Measurements from ENCODE around the gene FAM174C.

The FAM174C gene

DNA sequence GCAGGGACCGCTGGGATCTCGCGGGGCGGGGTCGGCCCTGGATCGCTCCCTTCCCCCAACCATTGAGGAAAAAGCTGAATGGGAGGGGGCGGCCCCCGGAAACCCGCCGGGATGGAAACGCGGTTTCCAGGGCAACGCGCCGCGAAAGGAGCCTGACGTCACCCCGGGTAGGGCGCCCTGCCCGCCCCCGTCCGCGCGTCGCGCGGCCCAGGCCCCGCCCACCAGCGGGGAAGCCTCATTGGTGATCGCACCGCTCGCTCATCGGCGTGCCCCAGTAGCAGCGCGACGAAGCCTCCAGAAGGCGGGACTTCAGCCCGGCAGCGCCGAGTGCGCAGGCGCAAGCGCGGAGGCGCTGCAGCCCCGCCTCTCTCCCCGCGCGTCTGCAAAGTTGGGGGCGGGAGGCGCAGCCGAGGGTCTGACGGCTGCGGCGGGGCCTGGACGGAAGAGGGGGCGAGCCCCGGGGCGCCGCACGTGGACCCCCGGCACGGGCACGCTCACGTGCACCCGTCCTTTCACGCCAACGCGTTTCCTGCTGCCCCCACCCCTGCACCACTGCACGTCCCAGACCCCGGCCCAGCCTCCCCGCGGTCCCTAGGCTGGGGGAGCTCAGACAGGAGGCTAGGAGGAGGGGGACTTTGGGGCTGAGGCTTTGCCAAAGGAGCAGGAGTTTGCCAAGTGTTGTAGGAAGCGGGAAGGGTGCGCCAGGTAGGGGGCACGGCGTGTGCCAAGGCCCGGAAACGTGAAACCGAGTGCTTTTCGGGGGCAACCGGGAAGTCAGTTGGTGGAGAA, 14.4 kb upstream of the FAM174C start (continued):
- TF ChIP-seq, protein P1, sequence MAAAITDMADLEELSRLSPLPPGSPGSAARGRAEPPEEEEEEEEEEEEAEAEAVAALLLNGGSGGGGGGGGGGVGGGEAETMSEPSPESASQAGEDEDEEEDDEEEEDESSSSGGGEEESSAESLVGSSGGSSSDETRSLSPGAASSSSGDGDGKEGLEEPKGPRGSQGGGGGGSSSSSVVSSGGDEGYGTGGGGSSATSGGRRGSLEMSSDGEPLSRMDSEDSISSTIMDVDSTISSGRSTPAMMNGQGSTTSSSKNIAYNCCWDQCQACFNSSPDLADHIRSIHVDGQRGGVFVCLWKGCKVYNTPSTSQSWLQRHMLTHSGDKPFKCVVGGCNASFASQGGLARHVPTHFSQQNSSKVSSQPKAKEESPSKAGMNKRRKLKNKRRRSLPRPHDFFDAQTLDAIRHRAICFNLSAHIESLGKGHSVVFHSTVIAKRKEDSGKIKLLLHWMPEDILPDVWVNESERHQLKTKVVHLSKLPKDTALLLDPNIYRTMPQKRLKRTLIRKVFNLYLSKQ (tag by site-specific recombination; IDR thresholded peaks at IDR 0.05; ENCODE audit: borderline replicate concordance), result no peak
- no peak for TF ChIP-seq ZSCAN30 (tag by site-specific recombination; IDR thresholded peaks at IDR 0.05)
- TF ChIP-seq, protein P2, sequence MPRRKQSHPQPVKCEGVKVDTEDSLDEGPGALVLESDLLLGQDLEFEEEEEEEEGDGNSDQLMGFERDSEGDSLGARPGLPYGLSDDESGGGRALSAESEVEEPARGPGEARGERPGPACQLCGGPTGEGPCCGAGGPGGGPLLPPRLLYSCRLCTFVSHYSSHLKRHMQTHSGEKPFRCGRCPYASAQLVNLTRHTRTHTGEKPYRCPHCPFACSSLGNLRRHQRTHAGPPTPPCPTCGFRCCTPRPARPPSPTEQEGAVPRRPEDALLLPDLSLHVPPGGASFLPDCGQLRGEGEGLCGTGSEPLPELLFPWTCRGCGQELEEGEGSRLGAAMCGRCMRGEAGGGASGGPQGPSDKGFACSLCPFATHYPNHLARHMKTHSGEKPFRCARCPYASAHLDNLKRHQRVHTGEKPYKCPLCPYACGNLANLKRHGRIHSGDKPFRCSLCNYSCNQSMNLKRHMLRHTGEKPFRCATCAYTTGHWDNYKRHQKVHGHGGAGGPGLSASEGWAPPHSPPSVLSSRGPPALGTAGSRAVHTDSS (tag by site-specific recombination; IDR thresholded peaks at IDR 0.05), result no peak
- TF ChIP-seq PRDM1 (tag by site-specific recombination; IDR thresholded peaks at IDR 0.05), result no peak
- TF ChIP-seq EGR2 (tag by site-specific recombination; IDR thresholded peaks at IDR 0.05; ENCODE audit: low read depth), result peak; percentile 82
- no peak for TF ChIP-seq ZNF16 (tag by site-specific recombination; IDR thresholded peaks at IDR 0.05; ENCODE audit: low read depth)
- peak; percentile 85 for TF ChIP-seq ZNF561 (tag by site-specific recombination; IDR thresholded peaks at IDR 0.05; ENCODE audit: borderline replicate concordance)

DNA sequence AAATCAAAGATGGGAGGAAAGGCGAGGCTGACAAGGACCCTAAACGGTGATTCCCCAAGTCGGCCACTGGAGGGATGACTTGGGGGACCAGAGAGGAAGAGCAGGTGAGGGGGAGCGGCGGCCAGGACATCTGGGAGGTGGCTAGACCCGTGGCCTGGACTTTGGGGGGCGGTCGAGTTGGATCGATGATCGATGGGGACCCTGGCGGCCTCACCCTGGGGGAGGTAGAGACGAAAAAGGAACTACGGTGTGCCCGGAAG, 13.9 kb upstream of the FAM174C start:
- ChIA-PET POLR2A (interaction anchor here (0.5 to 10.8 kb wide), 6 partner anchors 5 to 1031 kb away, joined by 3 to 407 read pairs (median 10); partner anchors contain the start of gene CIRBP), CTCF (interaction anchor here (1.0 to 11.3 kb wide), 2 partner anchors 9 to 17 kb away, joined by 3 to 299 read pairs; no protein-coding TSS in a partner anchor)
- H3K9me3 ChIP-seq (ENCODE audit: control insufficient read depth, insufficient read depth, low read depth, low read length), result no peaks in the 10 kb centered on the region
- H3K4me3 ChIP-seq (ENCODE audit: low read depth, low read length), result peak overlapping the region; percentile 55
- peaks cover 10 to 17% of the 10 kb centered on the region in 2 experiments for H3K36me3 ChIP-seq (ENCODE audit: control insufficient read depth in 2 of 2, insufficient read depth in 1 of 2, low read length in 2 of 2)
- peak overlapping the region; percentile 68; the same call in 1 of the 2 replicates for H3K27ac ChIP-seq (ENCODE audit: extremely low read depth, low read depth, low read length)
- TF ChIP-seq ZNF174 (tag by site-specific recombination; IDR thresholded peaks at IDR 0.05), result no peak
- TF ChIP-seq, protein P3, sequence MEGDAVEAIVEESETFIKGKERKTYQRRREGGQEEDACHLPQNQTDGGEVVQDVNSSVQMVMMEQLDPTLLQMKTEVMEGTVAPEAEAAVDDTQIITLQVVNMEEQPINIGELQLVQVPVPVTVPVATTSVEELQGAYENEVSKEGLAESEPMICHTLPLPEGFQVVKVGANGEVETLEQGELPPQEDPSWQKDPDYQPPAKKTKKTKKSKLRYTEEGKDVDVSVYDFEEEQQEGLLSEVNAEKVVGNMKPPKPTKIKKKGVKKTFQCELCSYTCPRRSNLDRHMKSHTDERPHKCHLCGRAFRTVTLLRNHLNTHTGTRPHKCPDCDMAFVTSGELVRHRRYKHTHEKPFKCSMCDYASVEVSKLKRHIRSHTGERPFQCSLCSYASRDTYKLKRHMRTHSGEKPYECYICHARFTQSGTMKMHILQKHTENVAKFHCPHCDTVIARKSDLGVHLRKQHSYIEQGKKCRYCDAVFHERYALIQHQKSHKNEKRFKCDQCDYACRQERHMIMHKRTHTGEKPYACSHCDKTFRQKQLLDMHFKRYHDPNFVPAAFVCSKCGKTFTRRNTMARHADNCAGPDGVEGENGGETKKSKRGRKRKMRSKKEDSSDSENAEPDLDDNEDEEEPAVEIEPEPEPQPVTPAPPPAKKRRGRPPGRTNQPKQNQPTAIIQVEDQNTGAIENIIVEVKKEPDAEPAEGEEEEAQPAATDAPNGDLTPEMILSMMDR (tag by site-specific recombination; IDR thresholded peaks at IDR 0.05), result peak; percentile 34; the same call in 1 of the 2 replicates
- no peak for TF ChIP-seq KLF16 (tag by site-specific recombination; IDR thresholded peaks at IDR 0.05)
- no peak for TF ChIP-seq HOXD13 (CRISPR knock-in tag; IDR thresholded peaks at IDR 0.05; ENCODE audit: borderline replicate concordance)
- no peak for TF ChIP-seq ZNF48 (tag by site-specific recombination; IDR thresholded peaks at IDR 0.05)
- no peak for TF ChIP-seq ZNF19 (tag by site-specific recombination; IDR thresholded peaks at IDR 0.05; ENCODE audit: low read depth)
- no peak for TF ChIP-seq ZNF10 (tag by site-specific recombination; IDR thresholded peaks at IDR 0.05)
- peak; percentile 58; the same call in 1 of the 2 replicates for TF ChIP-seq ZEB2 (tag by site-specific recombination; IDR thresholded peaks at IDR 0.05)
- TF ChIP-seq ZXDB (tag by site-specific recombination; IDR thresholded peaks at IDR 0.05), result no peak
- TF ChIP-seq ZNF335 (tag by site-specific recombination; conservative IDR thresholded peaks at IDR 0.05), result peak; percentile 57
- peaks cover 28% of the 10 kb centered on the region for H3K4me1 ChIP-seq (ENCODE audit: control insufficient read depth, insufficient read depth, low read length)
